ENCODE data around the gene LMF2.
A peak's percentile ranks its signal among the peaks of the same experiment; 100 is the strongest.

The LMF2 gene

DNA sequence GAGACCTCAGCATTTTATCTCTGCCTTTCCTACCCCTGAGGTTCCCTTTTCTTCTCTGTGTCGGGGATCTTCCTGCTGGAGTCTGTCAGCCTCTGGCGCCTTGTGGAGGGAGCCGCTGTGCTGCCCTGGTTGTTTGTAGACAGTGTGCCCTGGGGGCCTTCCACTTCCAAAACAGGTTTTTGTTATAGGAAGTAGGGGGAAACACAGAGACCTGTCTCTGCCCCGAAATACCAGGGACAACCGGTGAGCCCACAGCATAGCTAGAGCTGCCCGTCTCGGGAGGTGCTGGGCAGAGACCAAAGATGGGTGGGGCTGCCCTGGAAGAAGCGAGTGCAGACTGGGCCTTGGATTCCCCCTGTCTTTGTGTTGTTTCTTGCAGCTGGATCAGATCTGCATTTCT, 8.6 kb upstream of the LMF2 start:
- no peak overlapping the region for H3K9ac ChIP-seq (ENCODE audit: low read length)
- no peak overlapping the region for H3K4me2 ChIP-seq (ENCODE audit: low read depth, low read length)
- no peak overlapping the region for H2AFZ ChIP-seq (ENCODE audit: low read length)
- peaks cover 68% of the 10 kb centered on the region for H3K79me2 ChIP-seq (ENCODE audit: low read length)
- peaks cover 7% of the 10 kb centered on the region; the same call in 1 of the 2 replicates for H4K20me1 ChIP-seq (ENCODE audit: insufficient read depth, low read length)
- no peaks in the 10 kb centered on the region for H3F3A ChIP-seq (ENCODE audit: insufficient read depth, low read length)
- DNase-seq, result no peak
- H3K27ac ChIP-seq (ENCODE audit: low read length), result no peak overlapping the region
- no peaks in the 10 kb centered on the region for H3K4me1 ChIP-seq (ENCODE audit: low read length)
- H3K36me3 ChIP-seq (replicated peaks; ENCODE audit: insufficient read depth, low read length), result 0 out of 2 replicates have a peak, but pooled peaks cover 3% of the 10 kb centered on the region
- H3K9me3 ChIP-seq (replicated peaks; ENCODE audit: insufficient read depth, low read length), result no peaks in the 10 kb centered on the region
- no peaks in the 10 kb centered on the region for H3K9me2 ChIP-seq (replicated peaks; ENCODE audit: insufficient read depth, low read length)
- H3K4me3 ChIP-seq (ENCODE audit: low read length), result no peak overlapping the region
- no peak for TF ChIP-seq EZH2phosphoT487 (IDR thresholded peaks at IDR 0.05; ENCODE audit: low read length)
- no peak for TF ChIP-seq EZH2 (optimal IDR thresholded peaks at IDR 0.05; ENCODE audit: low read depth, low read length)
- TF ChIP-seq, protein P1, sequence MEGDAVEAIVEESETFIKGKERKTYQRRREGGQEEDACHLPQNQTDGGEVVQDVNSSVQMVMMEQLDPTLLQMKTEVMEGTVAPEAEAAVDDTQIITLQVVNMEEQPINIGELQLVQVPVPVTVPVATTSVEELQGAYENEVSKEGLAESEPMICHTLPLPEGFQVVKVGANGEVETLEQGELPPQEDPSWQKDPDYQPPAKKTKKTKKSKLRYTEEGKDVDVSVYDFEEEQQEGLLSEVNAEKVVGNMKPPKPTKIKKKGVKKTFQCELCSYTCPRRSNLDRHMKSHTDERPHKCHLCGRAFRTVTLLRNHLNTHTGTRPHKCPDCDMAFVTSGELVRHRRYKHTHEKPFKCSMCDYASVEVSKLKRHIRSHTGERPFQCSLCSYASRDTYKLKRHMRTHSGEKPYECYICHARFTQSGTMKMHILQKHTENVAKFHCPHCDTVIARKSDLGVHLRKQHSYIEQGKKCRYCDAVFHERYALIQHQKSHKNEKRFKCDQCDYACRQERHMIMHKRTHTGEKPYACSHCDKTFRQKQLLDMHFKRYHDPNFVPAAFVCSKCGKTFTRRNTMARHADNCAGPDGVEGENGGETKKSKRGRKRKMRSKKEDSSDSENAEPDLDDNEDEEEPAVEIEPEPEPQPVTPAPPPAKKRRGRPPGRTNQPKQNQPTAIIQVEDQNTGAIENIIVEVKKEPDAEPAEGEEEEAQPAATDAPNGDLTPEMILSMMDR (IDR thresholded peaks at IDR 0.05; ENCODE audit: low read length), result no peak
- no peaks in the 10 kb centered on the region for H3K27me3 ChIP-seq (replicated peaks; ENCODE audit: insufficient read depth, low read length)

DNA sequence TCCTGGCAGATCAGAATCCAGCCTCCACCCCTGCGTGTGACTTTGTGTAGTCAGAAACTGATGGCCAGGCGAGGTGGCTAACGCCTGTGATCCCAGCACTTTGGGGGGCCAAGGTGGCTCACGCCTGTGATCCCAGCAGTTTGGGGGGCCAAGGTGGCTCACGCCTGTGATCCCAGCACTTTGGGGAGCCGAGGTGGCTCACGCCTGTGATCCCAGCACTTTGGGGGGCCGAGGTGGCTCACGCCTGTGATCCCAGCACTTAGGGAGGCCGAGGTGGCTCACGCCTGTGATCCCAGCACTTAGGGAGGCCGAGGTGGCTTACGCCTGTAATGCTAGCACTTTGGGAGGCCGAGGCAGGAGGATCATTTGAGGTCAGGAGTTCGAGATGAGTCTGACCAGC, 5.7 kb upstream of the LMF2 start:
- TF ChIP-seq, protein P1 (IDR thresholded peaks at IDR 0.05; ENCODE audit: low read length), result no peak
- TF ChIP-seq EZH2phosphoT487 (IDR thresholded peaks at IDR 0.05; ENCODE audit: low read length), result no peak
- no peak for TF ChIP-seq EZH2 (optimal IDR thresholded peaks at IDR 0.05; ENCODE audit: low read depth, low read length)
- Histone ChIP-seq H4K20me1 (ENCODE audit: insufficient read depth, low read length) (peaks cover 7% of the 10 kb centered on the region; the same call in 1 of the 2 replicates), H3K4me2 (ENCODE audit: low read depth, low read length) (no peak overlapping the region), H3K79me2 (ENCODE audit: low read length) (peaks cover 91% of the 10 kb centered on the region), H3K36me3 (replicated peaks; ENCODE audit: insufficient read depth, low read length) (0 out of 2 replicates have a peak, but pooled peaks cover 3% of the 10 kb centered on the region), H2AFZ (ENCODE audit: low read length) (no peak overlapping the region), H3K4me3 (ENCODE audit: low read length) (no peak overlapping the region), H3K4me1 (ENCODE audit: low read length) (peaks cover 6% of the 10 kb centered on the region), H3K9ac (ENCODE audit: low read length) (no peak overlapping the region), H3K9me2 (replicated peaks; ENCODE audit: insufficient read depth, low read length) (no peaks in the 10 kb centered on the region), H3K27me3 (replicated peaks; ENCODE audit: insufficient read depth, low read length) (no peaks in the 10 kb centered on the region), H3K9me3 (replicated peaks; ENCODE audit: insufficient read depth, low read length) (no peaks in the 10 kb centered on the region), H3K27ac (ENCODE audit: low read length) (no peak overlapping the region), H3F3A (ENCODE audit: insufficient read depth, low read length) (no peaks in the 10 kb centered on the region)
- DNase-seq, result no peak

DNA sequence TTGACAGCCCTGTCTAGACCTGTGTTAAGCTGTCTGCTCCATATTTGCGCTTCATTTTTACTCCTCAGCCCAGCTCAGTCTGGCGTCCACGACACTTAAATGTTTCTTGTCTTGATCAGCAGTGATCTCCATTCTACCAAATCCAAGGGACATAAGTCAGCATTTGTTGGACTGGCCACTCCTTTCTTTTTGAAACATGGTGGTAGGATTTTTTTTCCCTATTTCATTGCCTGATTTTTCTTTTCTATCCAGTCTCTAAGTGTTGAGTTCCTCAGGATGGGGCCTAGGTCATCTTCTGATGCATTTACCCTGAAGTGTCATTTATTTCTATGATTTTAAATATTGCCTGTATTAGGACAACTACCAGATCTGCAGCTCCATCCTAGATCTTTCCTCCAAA, 1.4 kb upstream of the LMF2 start:
- peaks cover 81% of the 10 kb centered on the region for H3K79me2 ChIP-seq (ENCODE audit: low read length)
- H4K20me1 ChIP-seq (ENCODE audit: insufficient read depth, low read length), result no peaks in the 10 kb centered on the region
- peak overlapping the region; percentile 72 for H3K4me3 ChIP-seq (ENCODE audit: low read length)
- H3K27me3 ChIP-seq (replicated peaks; ENCODE audit: insufficient read depth, low read length), result no peaks in the 10 kb centered on the region
- no peaks in the 10 kb centered on the region for H3K36me3 ChIP-seq (replicated peaks; ENCODE audit: insufficient read depth, low read length)
- no peaks in the 10 kb centered on the region for H3K9me3 ChIP-seq (replicated peaks; ENCODE audit: insufficient read depth, low read length)
- H3K9me2 ChIP-seq (replicated peaks; ENCODE audit: insufficient read depth, low read length), result no peaks in the 10 kb centered on the region
- peak overlapping the region; percentile 84; the same call in 1 of the 2 replicates for H3K27ac ChIP-seq (ENCODE audit: low read length)
- DNase-seq, result no peak
- 0 out of 2 replicates have a peak overlapping the region, but pooled peaks have one; percentile 84 for H2AFZ ChIP-seq (ENCODE audit: low read length)
- no peaks in the 10 kb centered on the region for H3F3A ChIP-seq (ENCODE audit: insufficient read depth, low read length)
- H3K9ac ChIP-seq (ENCODE audit: low read length), result peak overlapping the region; percentile 78
- TF ChIP-seq EZH2 (optimal IDR thresholded peaks at IDR 0.05; ENCODE audit: low read depth, low read length), result no peak
- TF ChIP-seq EZH2phosphoT487 (IDR thresholded peaks at IDR 0.05; ENCODE audit: low read length), result no peak
- TF ChIP-seq, protein P1 (IDR thresholded peaks at IDR 0.05; ENCODE audit: low read length), result no peak
- H3K4me2 ChIP-seq (ENCODE audit: low read depth, low read length), result peak overlapping the region; percentile 83
- H3K4me1 ChIP-seq (ENCODE audit: low read length), result peaks cover 6% of the 10 kb centered on the region

Measured in MM.1S (cell line).